ENCODE results near the gene ALG14. TPM values are rescaled to one million over a fixed set of nuclear protein-coding genes. Genes with fewer than 3 reads are reported as not detected.

ALG14 gene
- total and polyA plus RNA-seq, 2 donors (not counting 3 experiments of a cell fraction or from before 2014, with no cell fraction given), result 2.6 to 8.6 TPM

- no peaks in the 10 kb centered on the region for H4K20me1 ChIP-seq (replicated peaks; ENCODE audit: control insufficient read depth, extremely low read depth, insufficient read depth, low read length)
- H2AFZ ChIP-seq (ENCODE audit: low read depth, low read length), result no peak overlapping the region
- TF ChIP-seq EZH2 (IDR thresholded peaks at IDR 0.05; ENCODE audit: borderline replicate concordance, low read depth, low read length, severe bottlenecking) (no peak), CTCF (IDR thresholded peaks at IDR 0.05; ENCODE audit: extremely low read depth in 1 of 2, insufficient read depth in 1 of 2, low read depth in 1 of 2, low read length in 2 of 2) (no peak), FOS (IDR thresholded peaks at IDR 0.05; ENCODE audit: borderline replicate concordance, insufficient read depth, low read length) (no peak), GATA2 (IDR thresholded peaks at IDR 0.05; ENCODE audit: insufficient read depth, insufficient read length, low read depth, low read length) (no peak), POLR2AphosphoS5 (IDR thresholded peaks at IDR 0.05; ENCODE audit: insufficient read depth, low read depth, low read length) (no peak), MYC (IDR thresholded peaks at IDR 0.05; ENCODE audit: low read depth, low read length) (no peak), POLR2A (IDR thresholded peaks at IDR 0.05; ENCODE audit: low read depth, low read length) (no peak), MAX (IDR thresholded peaks at IDR 0.05; ENCODE audit: insufficient read depth, insufficient read length) (no peak)
- H3K27ac ChIP-seq (ENCODE audit: insufficient read depth, low read depth, low read length), result no peak overlapping the region
- dilution Hi-C loops (cut with MboI; ENCODE audit: extremely low pct_ligation_motif_present, low sequenced_read_pairs) (no loop called here), intact Hi-C loops (cut with micrococcal nuclease) (no loop called here)
- H3K9ac ChIP-seq (replicated peaks; ENCODE audit: extremely low read depth, insufficient read depth, low read length), result no peak overlapping the region
- no peak for FAIRE-seq
- H3K4me1 ChIP-seq (ENCODE audit: control insufficient read depth, extremely low read depth, insufficient read depth, low read length), result peaks cover 7% of the 10 kb centered on the region
- no peaks in the 10 kb centered on the region for H3K79me2 ChIP-seq (ENCODE audit: control insufficient read depth, insufficient read depth, low read length)
- H3K27me3 ChIP-seq (ENCODE audit: control insufficient read depth in 2 of 2, insufficient read depth in 2 of 2, low read length in 2 of 2), result peaks cover 13 to 28% of the 10 kb centered on the region in 2 experiments
- no peak for DNase-seq (ENCODE audit: low read depth, low spot score)
- no peak overlapping the region for H3K4me2 ChIP-seq (ENCODE audit: insufficient read depth, low read length)
- no peaks in the 10 kb centered on the region for H3K9me1 ChIP-seq (replicated peaks; ENCODE audit: control insufficient read depth, extremely low read depth, insufficient read depth, low read length)
- H3K4me3 ChIP-seq (replicated peaks in 1 of 3; ENCODE audit: insufficient read depth in 1 of 3, low read depth in 1 of 3, low read length in 3 of 3), result no peak overlapping the region
- ChIA-PET POLR2A (no interaction called here), CTCF (interaction anchor here (1.1 to 2.8 kb wide), 3 partner anchors 9 to 158 kb away, joined by 3 to 19 read pairs (median 4); partner anchors contain the start of gene RWDD3)
- no TSS peak for BruUV-seq (replicated peaks)
- no peaks in the 10 kb centered on the region for H3K9me3 ChIP-seq (replicated peaks; ENCODE audit: control insufficient read depth, insufficient read depth, low read length)
- no peaks in the 10 kb centered on the region for H3K36me3 ChIP-seq (ENCODE audit: control insufficient read depth in 2 of 2, extremely low read depth in 1 of 2, insufficient read depth in 2 of 2, low read length in 2 of 2)
These were observed 3.3 kb upstream of the ALG14 start for GRCh38 chr1:95076034-95076433.

All from endothelial cell of umbilical vein (primary cell).